C1 segment of cervical spinal cord (tissue), 14 donors: ENCODE data around the gene BLM.

Source experiments
- DNase-seq, 14 donors: peaks; one replicate each; lab custom pipeline; 2025; lab: John Stamatoyannopoulos, UW

Gene BLM

DNA sequence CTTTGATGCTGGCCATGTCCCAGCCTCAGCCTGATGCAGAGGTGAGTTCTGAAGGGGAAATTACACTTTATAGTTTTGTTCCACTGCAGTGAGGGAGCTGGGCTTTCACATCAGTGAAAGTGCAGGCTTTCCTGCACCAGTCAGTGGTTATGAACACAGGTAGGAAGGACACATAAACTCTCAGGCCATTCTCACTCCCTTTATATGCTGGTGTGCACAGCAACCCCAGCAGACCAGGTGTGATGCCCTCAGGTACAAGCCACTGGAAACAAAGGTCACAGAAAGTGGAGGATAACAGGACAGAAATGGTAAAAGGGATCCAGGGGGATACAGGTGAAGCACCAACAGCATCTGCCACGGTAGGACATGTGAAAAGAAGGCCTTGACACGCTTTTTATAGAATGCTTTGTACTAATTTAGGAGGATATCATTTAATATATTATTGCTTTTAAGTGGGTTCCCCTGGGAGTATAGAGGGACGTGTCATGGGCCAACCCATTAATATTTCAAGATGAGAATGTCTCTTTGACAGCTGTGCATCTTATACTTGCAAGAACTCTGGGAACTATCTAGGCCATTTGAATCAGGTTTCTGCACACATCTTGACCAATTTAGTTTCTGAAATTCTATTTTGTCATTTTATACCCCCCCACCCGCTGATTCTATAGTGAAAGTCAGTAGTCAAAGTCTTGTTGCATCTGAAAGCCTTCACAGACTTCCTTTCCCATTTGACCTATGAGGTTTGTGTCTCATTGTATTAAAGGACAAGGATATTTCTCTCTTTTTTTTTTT, 25.0 kb upstream of the BLM start:
- no peak for DNase-seq

DNA sequence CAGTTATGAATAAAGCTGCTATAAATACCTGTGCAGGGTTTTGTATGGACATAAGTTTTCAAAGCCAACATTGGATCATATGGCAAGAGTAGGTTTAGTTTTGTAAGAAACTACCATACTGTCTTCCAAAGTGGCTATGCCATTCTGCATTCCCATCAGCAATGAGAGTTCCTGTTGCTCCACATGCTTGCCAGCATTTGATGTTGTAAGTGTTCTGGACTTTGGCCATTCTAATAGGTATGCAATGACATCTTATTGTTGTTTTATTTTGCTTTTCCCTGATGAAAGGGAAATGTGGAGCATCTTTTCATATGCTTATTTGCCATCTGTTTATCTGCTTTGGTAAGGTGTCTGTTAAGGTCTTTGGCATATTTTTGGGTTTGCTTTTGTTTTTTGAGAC, 22.2 kb upstream of the BLM start:
- no peak for DNase-seq

DNA sequence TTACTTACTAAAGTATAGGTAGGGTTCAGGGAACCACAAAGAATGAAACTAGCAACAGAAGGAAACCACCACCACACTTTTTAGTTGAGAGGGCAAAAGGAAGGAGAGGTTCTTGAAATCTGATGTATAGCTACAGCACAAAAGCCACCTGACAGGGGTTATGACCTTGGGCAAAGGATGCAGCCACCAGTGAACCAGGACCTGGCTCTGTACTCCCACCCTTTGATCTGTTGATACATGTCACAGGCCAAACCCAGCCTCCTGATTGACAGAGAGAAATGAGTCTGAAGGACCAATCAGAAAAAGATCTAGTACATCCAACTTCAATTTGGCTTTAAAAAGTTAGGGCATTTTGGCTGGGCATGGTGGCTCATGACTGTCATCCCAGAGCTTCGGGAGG, 20.0 kb upstream of the BLM start:
- no peak for DNase-seq

DNA sequence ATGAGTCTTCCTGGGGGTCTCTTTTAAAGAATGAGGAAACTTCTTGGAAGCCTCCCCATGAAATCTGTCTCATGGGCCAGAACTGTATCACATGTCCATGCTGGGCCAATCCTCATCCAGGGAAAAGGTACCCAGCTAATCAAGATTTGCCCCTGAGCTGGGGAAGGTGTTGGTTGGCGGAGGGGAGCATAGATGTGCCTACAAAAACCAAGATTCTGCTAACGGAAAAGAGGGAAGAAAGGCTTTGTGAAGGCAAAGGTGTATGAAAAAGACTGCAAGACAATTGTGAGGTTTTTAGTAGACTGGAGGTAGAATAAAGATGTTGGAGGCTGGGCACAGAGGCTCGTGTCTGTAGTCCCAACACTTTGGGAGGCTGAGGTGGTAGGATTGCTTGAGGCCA, 18.5 kb upstream of the BLM start:
- no peak for DNase-seq

DNA sequence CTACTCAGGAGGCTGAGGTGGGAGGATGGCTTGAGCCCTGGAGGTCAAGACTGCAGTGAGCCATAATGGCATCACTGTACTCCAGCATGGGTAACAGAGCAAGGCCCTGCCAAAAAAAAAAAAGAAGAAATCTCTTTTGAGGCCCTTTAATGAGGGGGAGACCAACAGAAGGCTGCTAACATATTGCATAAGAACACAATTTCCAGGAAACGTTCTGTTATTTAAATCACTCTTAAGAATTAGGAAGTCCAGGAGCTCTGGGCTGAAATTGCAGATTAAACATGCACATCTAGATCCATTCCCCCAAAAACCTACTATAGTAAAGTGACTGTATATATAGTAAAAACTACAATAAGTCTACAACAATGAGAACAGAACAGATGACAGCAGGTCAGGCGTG, 16.1 kb upstream of the BLM start:
- DNase-seq = no peak

DNA sequence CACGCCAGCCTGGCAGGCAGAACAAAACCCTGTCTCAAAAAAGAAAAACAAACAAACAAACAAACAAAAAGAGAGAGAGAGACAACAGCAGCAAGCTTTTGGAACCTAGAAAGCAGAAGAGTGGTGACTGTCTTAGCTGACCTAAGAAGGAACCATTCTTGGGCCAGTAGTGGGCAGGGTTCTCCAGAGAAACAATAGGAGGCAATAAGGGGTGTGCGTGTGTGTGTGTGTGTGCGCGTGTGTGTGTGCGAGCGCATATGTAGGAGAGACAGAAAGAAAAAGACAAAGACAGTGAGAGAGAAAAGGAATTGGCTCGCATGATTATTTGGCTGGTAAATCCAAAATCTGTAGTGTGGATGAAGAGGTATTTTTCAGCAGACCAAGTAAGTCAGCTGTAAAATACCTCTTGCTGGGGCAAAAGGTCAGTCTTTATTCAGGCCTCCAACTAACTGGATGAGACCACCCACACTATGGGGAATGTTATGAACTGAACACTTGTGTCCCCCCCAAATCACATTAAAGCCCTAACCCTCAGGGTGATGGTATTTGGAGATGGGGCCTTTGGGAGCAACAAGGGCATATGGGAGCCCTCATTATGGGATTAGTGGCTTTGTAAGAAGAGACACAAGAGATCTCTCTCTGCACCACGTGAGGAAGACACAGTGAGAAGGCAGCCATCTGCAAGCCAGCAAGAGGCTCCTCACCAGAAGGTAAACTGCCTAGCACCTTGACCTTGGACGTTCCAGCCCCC, 15.1 kb upstream of the BLM start:
- DNase-seq = no peak

DNA sequence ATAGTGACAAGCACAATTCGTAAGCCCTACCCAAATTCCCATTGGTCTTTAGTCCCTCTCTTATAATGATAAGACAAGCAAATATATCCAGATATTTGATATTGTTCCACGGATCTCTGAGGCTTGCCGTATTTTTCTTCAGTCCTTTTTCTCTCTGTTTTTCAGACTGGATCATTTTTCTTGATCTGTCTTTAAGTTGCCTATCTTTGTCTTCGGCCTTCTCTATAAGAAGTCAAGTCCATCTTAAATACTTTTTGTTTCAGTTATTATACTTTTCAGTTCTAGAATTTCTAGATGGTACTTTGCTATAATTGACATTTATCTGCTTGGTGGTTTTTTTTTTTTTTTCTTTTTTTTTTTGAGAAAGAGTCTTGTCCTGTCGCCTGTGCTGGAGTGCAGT, 13.7 kb upstream of the BLM start:
- no peak for DNase-seq

DNA sequence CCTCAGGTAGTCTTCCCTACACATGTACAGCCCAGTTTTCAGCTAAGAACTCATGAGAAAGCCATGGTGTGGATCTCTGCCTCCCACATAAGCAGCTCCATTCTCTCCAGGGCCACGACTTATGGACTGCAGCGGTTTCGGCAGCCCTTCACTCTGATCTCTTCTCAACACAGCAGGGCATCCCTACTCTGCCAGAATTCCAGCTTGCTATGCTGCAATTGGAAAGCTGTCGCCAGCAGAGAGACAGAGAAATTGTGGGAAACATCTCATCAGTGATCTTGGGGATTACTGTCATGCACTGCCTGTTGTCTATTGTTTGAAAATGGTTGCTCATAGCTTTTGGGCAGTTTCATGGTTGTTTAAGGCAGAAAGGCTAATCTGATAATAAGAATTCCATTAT, 11.9 kb upstream of the BLM start:
- DNase-seq = no peak

DNA sequence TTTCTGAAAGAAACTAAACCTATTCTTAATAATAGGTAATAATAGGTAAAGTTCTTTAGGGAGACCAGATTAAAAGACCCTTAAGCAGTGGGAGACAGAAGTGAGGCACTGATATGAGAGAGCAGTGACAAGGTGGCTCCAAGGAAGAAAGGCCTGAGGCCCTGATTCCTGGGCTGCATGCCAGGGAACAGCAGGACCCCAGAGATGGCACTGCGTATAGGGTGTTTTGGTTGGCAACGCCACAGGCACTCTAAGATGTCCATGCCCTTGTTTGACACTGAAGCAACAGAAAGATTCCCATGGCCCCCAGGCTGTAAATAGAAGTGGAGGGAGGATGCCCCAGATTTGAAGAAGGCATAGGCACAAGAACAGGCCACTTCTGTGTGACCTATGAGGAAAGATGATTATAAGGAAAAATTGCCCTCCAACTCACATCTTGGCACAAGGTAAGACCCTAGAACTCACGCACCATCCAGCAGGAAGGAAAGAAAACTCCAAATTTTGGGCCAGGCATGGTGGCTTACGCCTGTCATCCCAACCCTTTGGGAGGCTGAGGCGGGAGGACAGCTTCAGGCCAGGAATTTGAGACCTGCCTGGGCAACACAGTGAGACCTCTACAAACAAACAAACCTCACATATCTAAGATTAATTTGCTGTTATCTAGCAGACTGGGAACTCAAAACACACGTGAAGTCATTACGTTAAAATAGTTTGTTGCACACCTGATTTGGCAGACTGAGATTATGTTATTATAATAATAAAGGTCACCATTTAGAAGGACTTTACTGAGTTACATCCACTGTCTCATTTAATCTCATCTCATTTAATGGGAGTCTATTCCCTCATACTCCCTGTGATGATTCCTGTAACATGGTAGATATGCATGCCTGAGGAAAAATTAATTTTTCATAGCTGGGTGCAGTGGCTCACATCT, 10.5 kb upstream of the BLM start:
- DNase-seq = peak in 1 of 14 donors; percentile 46

DNA sequence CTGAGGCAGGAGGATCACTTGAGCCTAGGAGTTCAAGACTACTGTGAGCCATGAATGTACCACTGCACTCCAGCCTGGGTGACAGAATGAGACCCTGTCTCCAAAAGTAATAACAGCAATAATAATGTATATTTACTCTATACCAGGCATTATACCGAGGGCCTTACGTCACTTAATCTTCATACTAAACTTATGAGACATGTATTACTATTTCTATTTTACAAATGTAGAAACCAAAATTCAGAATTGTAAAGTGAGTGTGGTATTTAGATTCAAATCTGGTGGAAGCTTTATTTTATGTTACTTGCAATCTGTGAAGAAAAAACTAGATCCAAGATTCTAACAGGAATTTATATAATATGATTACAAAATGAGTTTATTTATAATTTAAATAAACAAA, 9.7 kb upstream of the BLM start:
- no peak for DNase-seq

DNA sequence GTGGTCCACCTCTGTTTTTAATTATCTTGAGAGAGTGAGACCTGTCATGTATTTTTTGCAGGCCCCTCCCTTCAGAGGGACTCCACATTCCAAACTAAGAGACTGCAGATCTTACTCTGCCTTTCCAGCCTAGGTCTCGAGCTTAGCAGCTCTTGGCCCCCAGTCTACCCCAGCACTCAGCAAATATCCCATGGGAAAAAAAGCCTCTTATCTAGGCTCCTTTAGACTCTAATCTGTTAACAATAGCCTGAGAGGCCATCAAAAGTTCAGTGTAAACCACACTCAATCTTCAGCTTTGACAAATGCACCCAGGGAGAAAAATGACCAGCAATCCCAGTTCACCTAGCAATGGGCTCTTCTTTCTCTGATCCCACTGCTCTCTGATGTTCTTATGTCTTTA, 8.6 kb upstream of the BLM start:
- DNase-seq = no peak

DNA sequence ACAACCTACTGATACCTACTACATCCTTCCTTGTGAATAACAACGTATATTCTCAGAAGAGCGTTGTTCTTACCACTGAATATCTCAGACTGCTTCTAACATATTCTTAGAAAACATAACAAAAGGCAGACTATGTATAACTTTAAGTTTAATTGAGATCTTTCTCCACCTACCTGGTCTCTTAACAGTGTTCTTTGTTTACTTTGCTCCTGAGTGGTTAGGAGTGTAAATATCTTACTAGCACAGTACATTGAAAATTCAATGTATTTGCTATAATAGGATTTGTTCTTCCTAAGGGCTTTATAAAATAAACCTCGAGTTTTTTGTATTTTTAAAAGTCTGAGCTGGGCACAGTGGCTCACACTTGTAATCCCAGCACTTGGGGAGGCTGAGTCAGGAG, 7.9 kb upstream of the BLM start:
- no peak for DNase-seq

DNA sequence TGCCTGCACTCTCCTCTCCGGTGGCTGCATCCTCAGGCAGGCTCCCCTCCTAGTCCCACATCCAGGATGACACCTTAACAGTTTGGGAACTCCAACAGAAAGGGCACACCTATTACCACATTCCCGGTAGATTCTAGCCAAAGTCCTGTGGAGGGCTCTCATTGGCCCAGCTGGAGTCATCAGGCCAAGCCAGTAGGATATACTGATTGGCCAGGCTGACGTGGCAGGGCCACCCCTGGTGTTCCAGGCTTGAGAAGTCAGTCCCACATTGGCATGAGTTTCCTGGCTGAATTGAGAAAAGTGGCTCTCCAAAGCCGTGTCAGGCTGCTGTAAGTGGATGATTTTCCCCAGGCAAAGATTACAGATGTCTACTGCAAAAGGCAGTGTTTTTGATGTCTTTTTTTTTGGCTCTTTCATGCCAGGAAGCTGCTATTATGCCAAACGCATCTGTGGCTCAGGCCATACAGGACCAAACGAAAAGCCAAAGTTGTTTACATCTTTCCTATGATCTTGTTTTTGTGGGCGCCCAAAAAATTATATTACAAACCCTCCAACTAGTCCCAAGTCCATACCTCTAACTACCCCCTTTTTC, 6.6 kb upstream of the BLM start:
- DNase-seq = no peak

DNA sequence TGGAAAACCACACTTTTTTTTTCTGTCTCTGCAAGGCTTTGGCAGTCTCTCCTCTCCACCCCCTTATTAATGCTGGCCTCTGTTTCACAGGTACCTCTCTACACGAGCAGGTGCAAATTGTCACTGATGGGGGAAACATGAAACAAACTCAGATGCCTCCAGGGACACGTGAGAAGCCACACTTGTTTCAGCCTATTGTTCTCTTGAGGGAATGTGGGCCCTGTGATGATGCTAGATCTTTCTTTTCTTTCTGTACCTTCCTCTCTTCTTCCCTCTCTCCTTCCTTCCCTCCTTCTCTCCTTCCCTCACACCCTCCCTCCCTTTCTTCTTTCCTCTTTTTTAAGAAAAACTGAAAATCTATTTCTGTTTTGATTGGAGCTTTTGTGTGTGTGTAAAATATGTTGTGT, 5.7 kb upstream of the BLM start:
- no peak for DNase-seq

DNA sequence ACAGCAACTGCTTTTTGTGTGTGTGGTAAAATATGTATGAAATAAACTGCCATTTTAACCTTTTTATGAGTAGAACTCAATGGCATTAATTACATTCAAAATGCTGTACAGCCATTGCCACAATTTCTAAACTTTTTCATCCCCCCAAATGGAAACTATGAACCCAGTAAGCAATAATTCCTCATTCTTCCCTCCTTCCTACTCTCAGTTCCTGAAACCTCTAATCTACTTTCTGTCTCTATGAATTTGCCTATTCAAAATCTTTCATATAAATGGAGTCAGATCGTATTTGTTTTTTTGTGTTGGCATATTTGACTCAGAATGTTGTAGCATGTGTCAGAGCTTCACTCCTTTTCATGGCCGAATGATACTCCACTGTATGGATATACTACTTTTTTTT, 5.3 kb upstream of the BLM start:
- DNase-seq = no peak

DNA sequence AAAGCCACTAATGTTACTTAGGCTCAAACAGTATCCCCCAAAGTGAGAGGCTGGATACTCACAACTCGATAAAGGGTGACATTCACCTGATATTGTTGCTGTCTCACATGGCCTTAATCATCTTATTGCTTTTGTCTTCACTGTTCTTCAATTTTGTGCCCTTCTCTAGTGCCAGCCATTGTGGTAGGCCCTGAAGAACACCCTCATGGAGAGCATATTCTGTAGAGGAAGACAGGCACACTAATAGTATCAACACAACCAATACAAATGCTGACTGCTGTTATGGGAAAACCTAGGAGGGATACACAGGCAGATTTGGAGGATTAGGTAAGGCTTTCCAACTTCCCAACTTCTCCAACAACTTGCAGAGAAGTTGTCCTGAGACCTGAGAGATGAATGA, 4.1 kb upstream of the BLM start:
- DNase-seq = no peak

DNA sequence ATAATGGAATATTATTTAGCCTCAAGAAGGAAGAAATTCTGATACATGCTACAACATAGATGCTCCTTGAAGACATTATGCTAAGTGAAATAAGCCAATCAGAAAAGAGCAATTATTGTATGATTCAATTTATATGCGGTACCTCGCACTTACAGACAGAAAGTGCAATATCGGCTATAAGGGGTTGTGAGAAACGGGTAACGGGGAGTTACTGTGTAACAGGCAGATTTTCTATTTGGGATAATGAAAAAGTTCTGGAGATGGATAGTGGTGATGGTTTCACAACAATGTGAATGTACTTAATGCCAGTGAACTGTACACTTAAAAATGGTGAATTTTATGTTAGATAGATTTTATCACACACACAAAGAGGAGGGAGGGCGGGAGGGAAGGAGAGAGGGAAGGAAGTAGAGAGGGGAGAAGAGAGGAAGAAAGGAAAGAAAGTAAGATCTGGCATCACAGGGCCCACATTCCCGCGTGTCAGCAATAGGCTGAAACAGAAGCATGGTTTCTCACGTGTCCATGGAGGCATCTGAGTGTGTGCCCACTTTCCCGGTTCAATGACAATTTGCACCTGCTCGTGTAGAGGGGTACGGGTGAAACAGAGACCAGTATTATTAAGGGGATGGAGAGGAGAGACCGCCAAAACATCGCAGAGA, 700 bp upstream of the BLM start:
- no peak for DNase-seq

DNA sequence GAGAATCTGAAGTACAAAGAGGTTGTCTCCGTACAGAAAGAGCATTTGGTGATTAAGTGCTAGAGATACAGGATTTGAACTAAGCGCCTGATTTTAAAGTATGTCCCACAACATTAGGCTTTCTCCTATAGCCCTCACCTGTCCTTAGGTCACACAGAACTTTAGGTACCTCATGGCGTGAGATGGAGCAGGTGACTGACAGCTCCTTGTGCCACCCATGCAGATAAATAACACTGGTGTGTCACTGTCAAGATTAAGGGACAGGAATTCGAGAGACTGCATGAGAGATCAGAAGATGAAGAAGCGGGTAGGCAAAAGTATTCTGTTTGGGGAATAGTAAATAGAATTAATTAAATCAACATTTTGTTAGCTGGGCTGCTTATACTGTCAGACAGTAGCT, 1.1 kb downstream of the BLM start:
- no peak for DNase-seq

DNA sequence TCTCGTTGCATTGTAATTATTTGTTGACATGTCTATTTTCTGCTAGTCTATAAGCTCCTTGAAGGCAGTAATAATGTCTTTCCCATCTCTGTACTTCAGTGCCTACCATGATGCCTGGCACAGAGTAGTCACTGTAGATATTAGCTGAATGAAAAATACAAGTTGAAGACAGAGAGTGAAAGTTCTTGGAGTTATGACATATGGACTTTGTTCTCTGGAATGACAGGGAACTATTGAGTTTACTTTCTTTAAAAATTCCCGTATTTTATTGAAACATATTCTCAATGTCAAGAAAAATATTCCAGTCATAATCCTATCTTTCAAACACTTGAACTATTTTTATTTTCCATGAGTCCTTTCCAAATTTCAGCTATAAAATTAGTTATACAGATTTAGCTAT, 3.0 kb downstream of the BLM start:
- DNase-seq = no peak

DNA sequence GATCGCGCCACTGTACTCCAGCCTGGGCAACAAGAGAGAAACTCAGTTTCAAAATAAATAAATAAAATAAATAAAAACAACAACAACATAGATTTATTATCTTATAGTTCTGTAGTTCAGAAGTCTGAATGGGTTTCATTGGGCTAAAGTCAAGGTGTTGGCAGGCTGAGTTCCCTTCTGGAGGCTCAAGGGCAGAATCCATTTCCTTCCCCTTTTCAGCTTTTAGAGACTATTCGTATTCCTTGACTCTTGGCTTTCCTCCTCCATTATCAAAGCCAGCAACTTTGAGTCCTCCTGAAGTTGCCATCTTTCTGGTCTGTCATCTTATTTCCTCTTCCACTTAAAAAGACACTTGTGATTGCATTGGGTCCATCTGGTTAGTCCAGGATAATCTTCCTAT, 12.1 kb downstream of the BLM start:
- no peak for DNase-seq

DNA sequence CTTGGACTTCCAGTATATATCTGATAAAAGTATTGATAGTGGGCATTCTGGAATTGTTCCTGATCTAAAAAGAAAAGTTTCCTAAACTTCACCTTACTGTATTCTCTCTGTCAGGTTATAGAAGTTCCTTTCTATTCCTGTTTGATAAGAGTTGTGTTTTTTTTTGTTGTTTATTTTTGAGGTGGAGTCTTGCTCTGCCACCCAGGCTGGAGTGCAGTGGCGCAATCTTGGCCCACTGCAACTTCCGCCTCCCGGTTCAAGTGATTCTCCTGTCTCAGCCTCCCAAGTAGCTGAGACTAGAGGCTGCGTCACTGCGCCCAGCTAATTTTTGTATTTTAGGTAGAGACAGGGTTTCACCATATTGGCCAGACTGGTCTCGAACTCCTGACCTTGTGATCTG, 13.1 kb downstream of the BLM start:
- no peak for DNase-seq
